Prostate gland (tissue), 2 donors: Measurements from ENCODE around the gene KCND1. TPM values are rescaled to one million over a fixed set of nuclear protein-coding genes. Genes with fewer than 3 reads are reported as not detected.
A peak's percentile ranks its signal among the peaks of the same experiment; 100 is the strongest.

Experiments used
- DNase-seq: peaks from one replicate; pipeline ENCODE4 v3.0.0-alpha.2; 2019; ENCODE audit warnings: low spot score
- H3K27ac ChIP-seq, 2 donors: fragments of 200-600 bp; sonication (generic); 2 replicates each; pipeline ENCODE4 v1.5.1; 2017 to 2019
- H3K27me3 ChIP-seq: fragments of 200-600 bp; sonication (generic); replicated peaks from 2 replicates; pipeline ENCODE4 v1.5.1; 2019; ENCODE audit not compliant: insufficient read depth
- H3K36me3 ChIP-seq, 2 donors: fragments of 200-600 bp; sonication (generic); 1 replicate in 1 of 2; 2 replicates in 1 of 2; pipeline versions ENCODE4 v1.5.1 to v1.8.1; 2017 to 2019
- H3K4me1 ChIP-seq: fragments of 200-600 bp; sonication (generic); replicated peaks from 2 replicates; pipeline ENCODE4 v1.5.1; 2019
- H3K4me3 ChIP-seq, 2 donors: fragments of 200-600 bp; sonication (generic); 2 replicates each; pipeline ENCODE4 v1.5.1; 2017 to 2019
- H3K9me3 ChIP-seq: fragments of 200-600 bp; sonication (generic); 2 replicates; pipeline ENCODE4 v1.5.1; 2017
- POLR2A ChIP-seq: fragments of 450-650 bp; IDR thresholded peaks from one replicate; pipeline ENCODE4 v1.6.1; 2016; ENCODE audit warnings: antibody characterized with exemption, mild to moderate bottlenecking
- POLR2AphosphoS5 ChIP-seq: sonication (generic); formaldehyde crosslinking; IDR thresholded peaks from one replicate; pipeline ENCODE4 v1.6.1; 2017; ENCODE audit warnings: antibody characterized with exemption
- WGBS: methylation state at CpG from one replicate; pipeline ENCODE4 v1.1.5; 2018; 5-methylcytosine and 5-hydroxymethylcytosine counted together
- intact Hi-C: fragments of 100-400 bp; cut with DNase I; formaldehyde crosslinking; loops from one replicate; pipeline ENCODE4 v1.14.2; 2022
- total RNA-seq, 2 donors: library from RNA; depleted of rRNA; stranded (reverse); fragments of >200 nt; gene quantifications; one replicate each; pipeline ENCODE4 v1.1.0, GENCODE V29; 2016
- TF ChIP-seq, protein P1 (sequence below), 4 experiments: fragments of 200-600 bp in 2 of 4; fragments of 450-650 bp in 2 of 4; sonication (generic) in 2 of 4; IDR thresholded peaks; 1 replicate in 3 of 4; 2 replicates in 1 of 4; pipeline ENCODE4 v1.5.1; 2016 to 2019; ENCODE audit warnings: antibody characterized with exemption in 4 of 4, mild to moderate bottlenecking in 2 of 4, moderate library complexity in 2 of 4

Gene KCND1
- total RNA-seq, 2 donors from 2014 or later, result 0.23 to 1.9 TPM

DNA sequence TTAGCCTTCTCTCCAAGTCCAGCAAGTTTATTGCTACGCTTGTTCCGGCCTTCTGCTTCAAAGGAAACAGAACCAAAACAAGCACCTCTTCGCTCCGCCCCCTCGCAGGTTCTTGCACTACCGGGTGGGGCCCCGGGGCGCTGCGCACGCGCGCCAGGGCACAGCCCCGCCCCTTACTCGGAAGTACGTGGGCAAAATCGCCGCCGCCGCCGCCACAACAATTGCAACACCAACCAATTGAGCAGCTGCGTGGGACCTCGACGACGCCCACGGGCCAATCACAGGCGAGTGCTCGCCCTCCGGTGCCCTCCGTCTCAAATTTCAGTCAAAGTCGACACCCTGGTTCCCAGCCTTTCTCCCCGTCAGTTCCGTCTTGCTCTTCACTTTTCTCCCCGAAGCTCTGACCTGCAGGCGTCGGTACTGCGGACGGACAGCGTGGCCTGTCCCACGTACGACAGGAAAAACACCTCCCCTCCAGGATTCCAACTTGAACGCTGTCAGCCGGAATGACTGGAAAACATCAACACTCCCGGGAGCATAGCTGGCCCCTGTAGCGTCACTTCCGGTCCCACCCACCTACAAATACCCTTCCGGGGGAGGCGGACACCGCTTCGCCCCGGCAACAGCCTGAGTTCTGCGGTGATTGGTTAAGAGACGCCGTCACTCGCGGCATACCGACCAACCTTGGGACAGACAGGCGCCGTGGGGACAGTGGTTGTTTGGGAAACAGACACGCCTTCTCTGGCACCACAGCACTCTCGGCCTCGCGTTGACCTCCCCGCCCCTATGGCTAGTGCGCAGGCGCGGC lies 13.6 kb downstream of the KCND1 start:
- intact Hi-C loops, result loop anchor here (1.0 to 5.0 kb wide), 2 partner anchors 61 to 85 kb away; partner anchors contain the start of genes PQBP1, TFE3 and TIMM17B
- peak; percentile 79 for TF ChIP-seq POLR2AphosphoS5
- TF ChIP-seq POLR2A, result peak; percentile 47
- TF ChIP-seq, protein P1, sequence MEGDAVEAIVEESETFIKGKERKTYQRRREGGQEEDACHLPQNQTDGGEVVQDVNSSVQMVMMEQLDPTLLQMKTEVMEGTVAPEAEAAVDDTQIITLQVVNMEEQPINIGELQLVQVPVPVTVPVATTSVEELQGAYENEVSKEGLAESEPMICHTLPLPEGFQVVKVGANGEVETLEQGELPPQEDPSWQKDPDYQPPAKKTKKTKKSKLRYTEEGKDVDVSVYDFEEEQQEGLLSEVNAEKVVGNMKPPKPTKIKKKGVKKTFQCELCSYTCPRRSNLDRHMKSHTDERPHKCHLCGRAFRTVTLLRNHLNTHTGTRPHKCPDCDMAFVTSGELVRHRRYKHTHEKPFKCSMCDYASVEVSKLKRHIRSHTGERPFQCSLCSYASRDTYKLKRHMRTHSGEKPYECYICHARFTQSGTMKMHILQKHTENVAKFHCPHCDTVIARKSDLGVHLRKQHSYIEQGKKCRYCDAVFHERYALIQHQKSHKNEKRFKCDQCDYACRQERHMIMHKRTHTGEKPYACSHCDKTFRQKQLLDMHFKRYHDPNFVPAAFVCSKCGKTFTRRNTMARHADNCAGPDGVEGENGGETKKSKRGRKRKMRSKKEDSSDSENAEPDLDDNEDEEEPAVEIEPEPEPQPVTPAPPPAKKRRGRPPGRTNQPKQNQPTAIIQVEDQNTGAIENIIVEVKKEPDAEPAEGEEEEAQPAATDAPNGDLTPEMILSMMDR (IDR thresholded peaks at IDR 0.05), result peak in 1 of 4 experiments; percentile 11
- peak; percentile 96 for DNase-seq
- H3K27ac ChIP-seq, result peak overlapping the region; percentile 93 to 95
- H3K4me3 ChIP-seq, result peak overlapping the region; percentile 52 to 53
- WGBS, result under 1% methylated on average over 46 of the region's 66 CpGs
- no peaks in the 10 kb centered on the region for H3K4me1 ChIP-seq
- H3K27me3 ChIP-seq, result no peaks in the 10 kb centered on the region
- no peaks in the 10 kb centered on the region for H3K9me3 ChIP-seq
- no peaks in the 10 kb centered on the region for H3K36me3 ChIP-seq

GRCh38 chrX:48957477-48957826 lies 14.2 kb downstream of the KCND1 start, which contains the start of gene OTUD5:
OTUD5 (minus strand) TSS chrX:48957607; CDS start chrX:48957570, 37 bp downstream.
- no peaks in the 10 kb centered on the region for H3K4me1 ChIP-seq
- no peaks in the 10 kb centered on the region for H3K27me3 ChIP-seq
- H3K27ac ChIP-seq, result peak within 1 kb of the TSS; percentile 93 to 95
- TF ChIP-seq POLR2A (no peak), POLR2AphosphoS5 (no peak)
- TF ChIP-seq, protein P1 (IDR thresholded peaks at IDR 0.05), result no peak
- H3K9me3 ChIP-seq, result no peaks in the 10 kb centered on the region
- WGBS, result under 1% methylated on average over 27 of the region's 53 CpGs
- no peak for DNase-seq
- peak within 1 kb of the TSS; percentile 52 to 53 for H3K4me3 ChIP-seq
- no peaks in the 10 kb centered on the region for H3K36me3 ChIP-seq
- intact Hi-C loops, result loop anchor here (5.0 kb wide), 1 partner anchor 60 kb away; the partner anchor contains the start of genes PQBP1 and TIMM17B

GRCh38 chrX:48956728-48957414 lies 14.8 kb downstream of the KCND1 start:
- H3K36me3 ChIP-seq, result no peaks in the 10 kb centered on the region
- H3K27ac ChIP-seq, result peak overlapping the region; percentile 93 to 95
- no peaks in the 10 kb centered on the region for H3K4me1 ChIP-seq
- H3K9me3 ChIP-seq, result no peaks in the 10 kb centered on the region
- intact Hi-C loops, result loop anchor here (5.0 kb wide), 1 partner anchor 60 kb away; the partner anchor contains the start of genes PQBP1 and TIMM17B
- WGBS, result 12% methylated on average over 7 of the region's 61 CpGs
- DNase-seq, result peak; percentile 3
- no peaks in the 10 kb centered on the region for H3K27me3 ChIP-seq
- TF ChIP-seq POLR2AphosphoS5 (no peak), POLR2A (no peak)
- TF ChIP-seq, protein P1 (IDR thresholded peaks at IDR 0.05), result no peak
- peak overlapping the region; percentile 52 to 53 for H3K4me3 ChIP-seq

- Histone ChIP-seq H3K36me3 (no peaks in the 10 kb centered on the region), H3K27me3 (no peaks in the 10 kb centered on the region), H3K27ac (no peak overlapping the region), H3K4me1 (no peaks in the 10 kb centered on the region), H3K9me3 (no peaks in the 10 kb centered on the region), H3K4me3 (no peak overlapping the region)
- TF ChIP-seq POLR2A (no peak), POLR2AphosphoS5 (no peak)
- TF ChIP-seq, protein P1 (IDR thresholded peaks at IDR 0.05), result no peak
- intact Hi-C loops, result no loop called here
- DNase-seq, result no peak
- 89% methylated on average over 1 of the region's 1 CpG for WGBS
Measured at GRCh38 chrX:48948589-48948988, 23.1 kb downstream of the KCND1 start.
